Karpas-422 (cell line): ENCODE results near the gene NUP107. TPM values are rescaled to one million over a fixed set of nuclear protein-coding genes. Genes with fewer than 3 reads are reported as not detected.

Experiments used
- DNase-seq: peaks from one replicate; pipeline ENCODE4 v3.0.0-alpha.2; 2015
- H2AFZ ChIP-seq: fragments of 200-600 bp; sonication (generic); 2 replicates; pipeline ENCODE4 v1.6.1; 2014; ENCODE audit warnings: antibody characterized with exemption, low read length, mixed read lengths
- H3K27ac ChIP-seq: fragments of 200-600 bp; sonication (generic); 2 replicates; pipeline ENCODE4 v1.5.1; 2014; ENCODE audit warnings: mild to moderate bottlenecking, low read length, moderate library complexity
- H3K27me3 ChIP-seq: fragments of 200-600 bp; sonication (generic); 2 replicates; pipeline ENCODE4 v1.6.1; 2014; ENCODE audit warnings: low read length, mixed read lengths
- H3K36me3 ChIP-seq: fragments of 200-600 bp; sonication (generic); 2 replicates; pipeline ENCODE4 v1.6.1; 2014; ENCODE audit warnings: low read length, mixed read lengths; ENCODE audit not compliant: insufficient read depth
- H3K4me1 ChIP-seq: fragments of 200-600 bp; sonication (generic); 2 replicates; pipeline ENCODE4 v1.6.1; 2014; ENCODE audit warnings: mild to moderate bottlenecking, low read length, mixed read lengths
- H3K4me2 ChIP-seq: fragments of 200-600 bp; sonication (generic); 2 replicates; pipeline ENCODE4 v1.6.1; 2014; ENCODE audit warnings: low read length, low read depth, mild to moderate bottlenecking; ENCODE audit not compliant: poor library complexity, severe bottlenecking
- H3K4me3 ChIP-seq: fragments of 200-600 bp; sonication (generic); 2 replicates; pipeline ENCODE4 v1.5.1; 2014; ENCODE audit warnings: mild to moderate bottlenecking, antibody characterized with exemption, low read length, mixed read lengths
- H3K79me2 ChIP-seq: fragments of 200-600 bp; sonication (generic); 2 replicates; pipeline ENCODE4 v1.6.1; 2014; ENCODE audit warnings: mild to moderate bottlenecking, low read length, mixed read lengths
- H3K9ac ChIP-seq: fragments of 200-600 bp; sonication (generic); 2 replicates; pipeline ENCODE4 v1.6.0; 2014; ENCODE audit warnings: low read length
- H3K9me2 ChIP-seq: fragments of 200-600 bp; sonication (generic), shearing (Covaris generic); replicated peaks from 2 replicates; pipeline ENCODE4 v1.6.0; 2014; ENCODE audit warnings: mild to moderate bottlenecking, low read length, moderate library complexity; ENCODE audit not compliant: insufficient read depth
- H3K9me3 ChIP-seq: fragments of 300-700, 200-600 bp; sonication (generic); 2 replicates; pipeline ENCODE4 v1.6.1; 2014; ENCODE audit warnings: low read length, mixed read lengths
- H4K20me1 ChIP-seq: fragments of 200-600 bp; sonication (generic); 2 replicates; pipeline ENCODE4 v1.6.1; 2014; ENCODE audit warnings: mild to moderate bottlenecking, antibody characterized with exemption, low read length, low read depth; ENCODE audit not compliant: insufficient read depth
- total RNA-seq: library from RNA; depleted of rRNA; stranded (reverse); fragments of >200 nt; shearing (Covaris generic); gene quantifications from 2 replicates; pipeline ENCODE4 v1.2.3, GENCODE V29; 2014; ENCODE audit warnings: low replicate concordance

Gene NUP107
- total RNA-seq, 1 experiment from 2014 or later: 103 TPM

DNA sequence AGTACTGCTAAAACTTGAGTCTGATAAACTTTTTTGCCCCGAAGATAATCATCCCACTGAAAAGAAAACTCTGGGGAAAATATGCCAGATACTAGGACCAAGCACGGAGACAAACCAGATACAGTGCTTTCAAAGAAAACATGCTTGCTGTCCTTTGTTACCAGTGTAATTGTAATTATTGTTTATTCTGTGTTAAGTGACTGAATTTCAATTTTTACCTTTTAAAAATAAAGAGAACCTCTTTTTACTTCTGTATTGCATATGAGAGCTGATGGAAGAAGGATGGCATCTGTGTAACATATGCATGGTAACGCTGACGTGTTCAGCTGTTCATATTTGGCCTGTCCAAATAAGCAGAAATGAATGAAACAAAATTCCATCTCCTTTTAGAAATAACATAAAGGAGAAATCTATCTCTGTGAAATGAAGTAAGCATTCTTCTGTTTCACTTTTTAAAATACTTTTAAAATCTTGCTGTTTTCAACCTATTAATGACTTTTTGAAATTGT, 81.7 kb downstream of the NUP107 start:
- no peaks in the 10 kb centered on the region for H3K9me2 ChIP-seq
- no peak overlapping the region for H3K9ac ChIP-seq
- H3K27ac ChIP-seq: no peak overlapping the region
- no peaks in the 10 kb centered on the region for H3K27me3 ChIP-seq
- no peaks in the 10 kb centered on the region for H3K9me3 ChIP-seq
- no peaks in the 10 kb centered on the region; the same call in 1 of the 2 replicates for H3K4me1 ChIP-seq
- no peak overlapping the region for H2AFZ ChIP-seq
- H3K79me2 ChIP-seq: no peaks in the 10 kb centered on the region
- H4K20me1 ChIP-seq: no peaks in the 10 kb centered on the region
- no peaks in the 10 kb centered on the region for H3K36me3 ChIP-seq
- DNase-seq: no peak
- no peak overlapping the region for H3K4me3 ChIP-seq
- H3K4me2 ChIP-seq: no peak overlapping the region

- Histone ChIP-seq H3K4me2 (no peak overlapping the region), H3K79me2 (no peaks in the 10 kb centered on the region), H3K27me3 (no peaks in the 10 kb centered on the region), H3K4me3 (no peak overlapping the region), H3K4me1 (no peaks in the 10 kb centered on the region; the same call in 1 of the 2 replicates), H3K36me3 (no peaks in the 10 kb centered on the region), H2AFZ (no peak overlapping the region), H3K9ac (no peak overlapping the region), H3K27ac (no peak overlapping the region), H3K9me3 (no peaks in the 10 kb centered on the region), H4K20me1 (no peaks in the 10 kb centered on the region), H3K9me2 (no peaks in the 10 kb centered on the region)
- DNase-seq: no peak
Observed at GRCh38 chr12:68769941-68770340, 83.2 kb downstream of the NUP107 start.

GRCh38 chr12:68771223-68771925, 84.6 kb downstream of the NUP107 start:
- Histone ChIP-seq H3K27me3 (no peaks in the 10 kb centered on the region), H3K4me3 (no peak overlapping the region), H3K79me2 (no peaks in the 10 kb centered on the region), H3K9ac (no peak overlapping the region), H3K36me3 (no peaks in the 10 kb centered on the region), H2AFZ (no peak overlapping the region), H3K4me1 (no peaks in the 10 kb centered on the region), H3K9me3 (no peaks in the 10 kb centered on the region), H4K20me1 (no peaks in the 10 kb centered on the region), H3K4me2 (no peak overlapping the region), H3K9me2 (no peaks in the 10 kb centered on the region), H3K27ac (no peak overlapping the region)
- no peak for DNase-seq

- DNase-seq: no peak
- H3K4me2 ChIP-seq: no peak overlapping the region
- no peak overlapping the region for H3K27ac ChIP-seq
Observed at GRCh38 chr12:68772714-68773113, 85.9 kb downstream of the NUP107 start.

DNA sequence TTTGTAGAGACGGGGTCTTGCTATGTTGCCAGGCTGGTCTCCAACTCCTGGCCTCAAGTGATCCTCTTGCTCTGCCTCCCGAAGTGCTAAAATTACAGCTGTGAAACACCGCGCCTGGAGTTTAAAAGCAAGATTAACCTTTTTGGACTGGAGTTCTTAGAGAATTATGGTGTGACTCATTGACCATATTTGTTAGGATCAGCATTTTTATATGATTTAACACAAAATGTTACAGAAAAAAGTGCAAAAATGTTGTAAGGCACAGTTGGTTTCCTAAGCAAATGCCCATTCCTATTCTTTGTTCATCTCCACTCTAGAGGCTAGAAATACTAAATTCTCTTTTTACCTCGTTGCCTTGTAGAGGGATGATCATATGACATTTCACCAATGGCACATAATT, 86.8 kb downstream of the NUP107 start:
- Histone ChIP-seq H3K9me2 (no peaks in the 10 kb centered on the region), H3K4me3 (no peak overlapping the region), H3K9me3 (no peaks in the 10 kb centered on the region), H3K27ac (no peak overlapping the region), H4K20me1 (no peaks in the 10 kb centered on the region), H3K4me2 (no peak overlapping the region), H3K4me1 (no peaks in the 10 kb centered on the region), H3K79me2 (no peaks in the 10 kb centered on the region), H3K27me3 (no peaks in the 10 kb centered on the region), H3K36me3 (no peaks in the 10 kb centered on the region), H2AFZ (no peak overlapping the region), H3K9ac (no peak overlapping the region)
- DNase-seq: no peak

More at GRCh38 chr12:68772714-68773113, 85.9 kb downstream of the NUP107 start:
- Histone ChIP-seq H3K9ac (no peak overlapping the region), H3K27me3 (no peaks in the 10 kb centered on the region), H3K36me3 (no peaks in the 10 kb centered on the region), H2AFZ (no peak overlapping the region), H3K4me3 (no peak overlapping the region), H3K9me2 (no peaks in the 10 kb centered on the region), H4K20me1 (no peaks in the 10 kb centered on the region), H3K79me2 (no peaks in the 10 kb centered on the region), H3K9me3 (no peaks in the 10 kb centered on the region), H3K4me1 (no peaks in the 10 kb centered on the region)

DNA sequence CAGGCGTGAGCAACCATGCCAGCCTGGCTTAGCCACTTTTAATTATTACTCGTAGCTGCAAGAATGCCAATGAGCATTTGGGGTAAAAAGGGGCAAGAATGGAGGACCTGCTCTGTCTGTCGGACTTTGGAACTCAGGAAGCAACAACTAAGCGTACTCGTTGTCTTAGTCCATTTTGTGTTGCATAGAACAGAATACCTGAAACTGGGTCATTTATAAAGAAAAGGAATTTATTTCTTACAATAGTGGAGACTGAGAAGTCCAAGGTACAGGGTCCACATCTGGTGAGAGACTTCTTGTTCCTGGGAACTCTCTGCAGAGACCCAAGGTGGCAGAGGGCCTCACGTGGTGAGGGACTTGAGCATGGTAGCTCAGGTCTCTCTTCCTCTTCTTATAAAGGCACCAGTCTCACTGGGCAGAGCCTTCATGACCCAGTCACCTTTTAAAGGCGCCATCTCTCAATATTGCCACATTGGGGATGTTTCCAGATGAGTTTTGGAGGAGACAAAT, 88.4 kb downstream of the NUP107 start:
- Histone ChIP-seq H3K4me1 (no peaks in the 10 kb centered on the region), H4K20me1 (no peaks in the 10 kb centered on the region), H3K4me3 (no peak overlapping the region), H3K27ac (no peak overlapping the region), H3K79me2 (no peaks in the 10 kb centered on the region), H3K27me3 (no peaks in the 10 kb centered on the region), H3K9me3 (no peaks in the 10 kb centered on the region), H3K36me3 (no peaks in the 10 kb centered on the region), H2AFZ (no peak overlapping the region), H3K9ac (no peak overlapping the region), H3K4me2 (no peak overlapping the region), H3K9me2 (no peaks in the 10 kb centered on the region)
- peak; percentile 36 for DNase-seq

- Histone ChIP-seq H3K27ac (no peak overlapping the region), H3K4me1 (no peaks in the 10 kb centered on the region), H2AFZ (no peak overlapping the region)
Observed at GRCh38 chr12:68776976-68777610, 90.3 kb downstream of the NUP107 start.

DNA sequence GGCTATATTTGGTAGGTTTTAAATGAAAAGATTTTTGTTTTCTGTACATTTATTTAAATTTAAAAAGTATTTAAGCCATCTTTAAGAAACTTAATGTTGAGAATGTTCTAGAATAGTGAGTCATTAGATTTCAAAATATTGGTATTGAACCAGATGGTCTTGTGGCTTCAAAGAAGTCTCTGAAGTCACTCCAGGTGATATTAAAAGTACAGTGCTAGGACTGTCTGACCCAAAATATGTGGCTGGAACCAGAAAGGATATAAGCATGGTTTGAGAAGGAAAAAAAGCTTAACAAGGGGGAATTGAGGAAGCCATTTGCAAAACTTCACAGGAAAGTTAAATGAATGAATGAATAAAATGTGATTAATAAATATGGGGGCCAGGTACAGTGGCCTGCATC, 92.5 kb downstream of the NUP107 start:
- Histone ChIP-seq H3K9me3 (no peaks in the 10 kb centered on the region), H3K9ac (no peak overlapping the region), H3K4me1 (no peaks in the 10 kb centered on the region), H3K4me2 (no peak overlapping the region), H3K27ac (no peak overlapping the region), H3K36me3 (no peaks in the 10 kb centered on the region), H2AFZ (no peak overlapping the region), H3K4me3 (no peak overlapping the region), H3K79me2 (no peaks in the 10 kb centered on the region), H4K20me1 (no peaks in the 10 kb centered on the region), H3K9me2 (no peaks in the 10 kb centered on the region), H3K27me3 (no peaks in the 10 kb centered on the region)
- no peak for DNase-seq

More at GRCh38 chr12:68776976-68777610, 90.3 kb downstream of the NUP107 start:
- no peaks in the 10 kb centered on the region for H3K9me3 ChIP-seq
- H3K36me3 ChIP-seq: no peaks in the 10 kb centered on the region
- H3K9ac ChIP-seq: no peak overlapping the region
- H3K4me3 ChIP-seq: no peak overlapping the region
- H3K79me2 ChIP-seq: no peaks in the 10 kb centered on the region
- H3K27me3 ChIP-seq: no peaks in the 10 kb centered on the region
- DNase-seq: peak; percentile 28
- no peak overlapping the region for H3K4me2 ChIP-seq
- no peaks in the 10 kb centered on the region for H4K20me1 ChIP-seq
- no peaks in the 10 kb centered on the region for H3K9me2 ChIP-seq
